ENCODE data around the gene PGM2. TPM values are rescaled to one million over a fixed set of nuclear protein-coding genes. Genes with fewer than 3 reads are reported as not detected.

The PGM2 gene
- total and polyA plus RNA-seq, 10 of the 15 experiments (the other 5 are each of a cell fraction or from before 2014, with no cell fraction given) = 11.9 to 41.7 (median 37.1) TPM

DNA sequence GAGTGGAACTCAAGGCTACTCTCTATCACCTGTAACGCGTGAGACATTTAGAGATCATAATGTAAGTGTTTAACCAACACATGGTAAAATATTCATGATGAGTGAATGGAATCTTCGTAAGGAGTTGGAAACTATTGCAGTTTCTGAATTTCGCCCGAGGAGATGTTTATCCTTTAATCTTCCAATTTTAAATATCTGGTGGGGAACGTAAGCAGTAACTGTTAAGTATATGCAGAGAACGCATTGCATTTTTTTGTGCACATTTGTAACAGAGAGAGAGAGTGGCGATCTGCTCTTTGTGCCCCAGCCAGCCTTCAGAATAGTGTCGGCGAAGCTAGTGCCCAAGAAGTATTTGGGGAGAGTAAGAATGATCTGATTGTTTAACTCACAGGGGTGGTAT is 9.8 kb downstream of the PGM2 start (continued):
- TF ChIP-seq, protein P1, sequence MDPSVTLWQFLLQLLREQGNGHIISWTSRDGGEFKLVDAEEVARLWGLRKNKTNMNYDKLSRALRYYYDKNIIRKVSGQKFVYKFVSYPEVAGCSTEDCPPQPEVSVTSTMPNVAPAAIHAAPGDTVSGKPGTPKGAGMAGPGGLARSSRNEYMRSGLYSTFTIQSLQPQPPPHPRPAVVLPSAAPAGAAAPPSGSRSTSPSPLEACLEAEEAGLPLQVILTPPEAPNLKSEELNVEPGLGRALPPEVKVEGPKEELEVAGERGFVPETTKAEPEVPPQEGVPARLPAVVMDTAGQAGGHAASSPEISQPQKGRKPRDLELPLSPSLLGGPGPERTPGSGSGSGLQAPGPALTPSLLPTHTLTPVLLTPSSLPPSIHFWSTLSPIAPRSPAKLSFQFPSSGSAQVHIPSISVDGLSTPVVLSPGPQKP (IDR thresholded peaks at IDR 0.05; ENCODE audit: low read depth, low read length) = no peak
- TF ChIP-seq, protein P2, sequence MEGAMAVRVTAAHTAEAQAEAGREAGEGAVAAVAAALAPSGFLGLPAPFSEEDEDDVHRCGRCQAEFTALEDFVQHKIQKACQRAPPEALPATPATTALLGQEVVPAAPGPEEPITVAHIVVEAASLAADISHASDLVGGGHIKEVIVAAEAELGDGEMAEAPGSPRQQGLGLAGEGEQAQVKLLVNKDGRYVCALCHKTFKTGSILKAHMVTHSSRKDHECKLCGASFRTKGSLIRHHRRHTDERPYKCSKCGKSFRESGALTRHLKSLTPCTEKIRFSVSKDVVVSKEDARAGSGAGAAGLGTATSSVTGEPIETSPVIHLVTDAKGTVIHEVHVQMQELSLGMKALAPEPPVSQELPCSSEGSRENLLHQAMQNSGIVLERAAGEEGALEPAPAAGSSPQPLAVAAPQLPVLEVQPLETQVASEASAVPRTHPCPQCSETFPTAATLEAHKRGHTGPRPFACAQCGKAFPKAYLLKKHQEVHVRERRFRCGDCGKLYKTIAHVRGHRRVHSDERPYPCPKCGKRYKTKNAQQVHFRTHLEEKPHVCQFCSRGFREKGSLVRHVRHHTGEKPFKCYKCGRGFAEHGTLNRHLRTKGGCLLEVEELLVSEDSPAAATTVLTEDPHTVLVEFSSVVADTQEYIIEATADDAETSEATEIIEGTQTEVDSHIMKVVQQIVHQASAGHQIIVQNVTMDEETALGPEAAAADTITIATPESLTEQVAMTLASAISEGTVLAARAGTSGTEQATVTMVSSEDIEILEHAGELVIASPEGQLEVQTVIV (IDR thresholded peaks at IDR 0.05; ENCODE audit: borderline replicate concordance, partially characterized antibody) = no peak
- no peak for TF ChIP-seq CHD2 (IDR thresholded peaks at IDR 0.05; ENCODE audit: borderline replicate concordance, low read depth, low read length)

DNA sequence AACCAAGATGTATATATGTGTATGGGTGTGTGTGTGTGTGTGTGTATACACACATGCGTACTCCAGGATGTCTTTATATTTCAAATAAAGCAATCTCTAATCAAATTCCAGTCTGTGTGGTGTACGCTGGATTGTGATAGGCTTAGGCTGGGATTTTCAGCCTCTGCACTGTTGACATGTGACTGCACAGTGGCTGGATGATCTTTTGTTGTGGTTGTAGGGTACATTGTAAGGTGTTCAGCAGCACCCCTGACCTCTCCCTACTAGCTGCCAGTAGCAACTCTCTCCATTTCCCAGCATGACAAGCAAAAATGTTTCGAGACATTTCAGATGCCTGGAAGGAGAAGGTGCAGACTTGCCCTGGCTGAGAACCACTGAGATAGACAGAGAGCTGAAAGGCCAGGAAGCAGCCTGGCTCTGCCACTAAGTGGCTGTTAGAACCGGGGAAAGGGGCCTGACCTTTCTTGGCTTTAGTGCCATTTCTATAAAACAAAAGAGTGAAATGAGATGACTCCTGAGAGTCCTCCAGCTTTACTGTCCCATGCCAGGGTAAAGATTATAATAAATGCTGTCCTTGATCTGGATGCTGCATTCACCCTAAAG is 10.5 kb downstream of the PGM2 start:
- WGBS (ENCODE audit: insufficient coverage, insufficient replicate concordance, low lambda C conversion rate, missing lambda C conversion rate) = 96% methylated on average over 4 of the region's 4 CpGs
- ChIA-PET POLR2A (no interaction called here), CTCF (interaction anchor here (1.3 kb wide), 1 partner anchor 11 kb away, joined by 4 read pairs; no protein-coding TSS in a partner anchor), SMC1A (ENCODE audit: uncharacterized antibody, unreplicated experiment) (interaction anchor here (1.2 to 1.5 kb wide), 2 partner anchors 9 to 13 kb away, joined by 3 to 4 read pairs; no protein-coding TSS in a partner anchor), RAD21 (ENCODE audit: unreplicated experiment) (no interaction called here)
- H3K79me2 ChIP-seq (ENCODE audit: control insufficient read depth, insufficient read depth, low read length) = no peaks in the 10 kb centered on the region
- intact Hi-C loops (cut with micrococcal nuclease; ENCODE audit: unreplicated experiment) = no loop called here
- H4K20me1 ChIP-seq (ENCODE audit: control insufficient read depth, insufficient read depth) = no peaks in the 10 kb centered on the region
- no peak overlapping the region for H3K4me3 ChIP-seq
- H3K9me3 ChIP-seq (replicated peaks; ENCODE audit: control insufficient read depth, insufficient read depth, low read length) = no peaks in the 10 kb centered on the region
- ATAC-seq (peak; percentile 51), DNase-seq (ENCODE audit: low read depth, low spot score) (no peak), FAIRE-seq (no peak)
- no peak overlapping the region for H3K27ac ChIP-seq (ENCODE audit: control insufficient read depth, insufficient read depth)
- BruUV-seq (replicated peaks) = no TSS peak
- peaks cover 5% of the 10 kb centered on the region; the same call in 1 of the 2 replicates for H3K4me1 ChIP-seq (ENCODE audit: control insufficient read depth, insufficient read depth, low read length)
- no peak overlapping the region for H2AFZ ChIP-seq (ENCODE audit: control insufficient read depth, low read depth, low read length)
- H3K4me2 ChIP-seq (ENCODE audit: control insufficient read depth, insufficient read depth) = no peak overlapping the region; the same call in 1 of the 2 replicates
- in situ Hi-C loops (cut with MboI) = no loop called here
- no peaks in the 10 kb centered on the region for H3K27me3 ChIP-seq (replicated peaks in 1 of 2; ENCODE audit: control insufficient read depth in 2 of 2, insufficient read depth in 2 of 2, low read length in 1 of 2)
- H3K36me3 ChIP-seq (ENCODE audit: control insufficient read depth in 2 of 2, insufficient read depth in 2 of 2, low read length in 1 of 2) = peaks cover 9 to 21% of the 10 kb centered on the region in 2 experiments
- no peak overlapping the region for H3K9ac ChIP-seq (ENCODE audit: control insufficient read depth, insufficient read depth, low read length)
- TF ChIP-seq, protein P3, sequence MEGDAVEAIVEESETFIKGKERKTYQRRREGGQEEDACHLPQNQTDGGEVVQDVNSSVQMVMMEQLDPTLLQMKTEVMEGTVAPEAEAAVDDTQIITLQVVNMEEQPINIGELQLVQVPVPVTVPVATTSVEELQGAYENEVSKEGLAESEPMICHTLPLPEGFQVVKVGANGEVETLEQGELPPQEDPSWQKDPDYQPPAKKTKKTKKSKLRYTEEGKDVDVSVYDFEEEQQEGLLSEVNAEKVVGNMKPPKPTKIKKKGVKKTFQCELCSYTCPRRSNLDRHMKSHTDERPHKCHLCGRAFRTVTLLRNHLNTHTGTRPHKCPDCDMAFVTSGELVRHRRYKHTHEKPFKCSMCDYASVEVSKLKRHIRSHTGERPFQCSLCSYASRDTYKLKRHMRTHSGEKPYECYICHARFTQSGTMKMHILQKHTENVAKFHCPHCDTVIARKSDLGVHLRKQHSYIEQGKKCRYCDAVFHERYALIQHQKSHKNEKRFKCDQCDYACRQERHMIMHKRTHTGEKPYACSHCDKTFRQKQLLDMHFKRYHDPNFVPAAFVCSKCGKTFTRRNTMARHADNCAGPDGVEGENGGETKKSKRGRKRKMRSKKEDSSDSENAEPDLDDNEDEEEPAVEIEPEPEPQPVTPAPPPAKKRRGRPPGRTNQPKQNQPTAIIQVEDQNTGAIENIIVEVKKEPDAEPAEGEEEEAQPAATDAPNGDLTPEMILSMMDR (IDR thresholded peaks at IDR 0.05 in 2 of 3, conservative IDR thresholded peaks at IDR 0.05 in 1 of 3; ENCODE audit: control insufficient read depth in 2 of 3, extremely low read depth in 1 of 3, insufficient read depth in 1 of 3, low read depth in 3 of 3, low read length in 3 of 3) = no peak
- TF ChIP-seq, protein P2 (IDR thresholded peaks at IDR 0.05; ENCODE audit: borderline replicate concordance, partially characterized antibody) = no peak
- TF ChIP-seq, protein P4, sequence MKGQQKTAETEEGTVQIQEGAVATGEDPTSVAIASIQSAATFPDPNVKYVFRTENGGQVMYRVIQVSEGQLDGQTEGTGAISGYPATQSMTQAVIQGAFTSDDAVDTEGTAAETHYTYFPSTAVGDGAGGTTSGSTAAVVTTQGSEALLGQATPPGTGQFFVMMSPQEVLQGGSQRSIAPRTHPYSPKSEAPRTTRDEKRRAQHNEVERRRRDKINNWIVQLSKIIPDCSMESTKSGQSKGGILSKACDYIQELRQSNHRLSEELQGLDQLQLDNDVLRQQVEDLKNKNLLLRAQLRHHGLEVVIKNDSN (IDR thresholded peaks at IDR 0.05; ENCODE audit: borderline replicate concordance, extremely low read length, insufficient read depth, low read depth, low read length) = no peak
- TF ChIP-seq MEF2B (IDR thresholded peaks at IDR 0.05; ENCODE audit: partially characterized antibody, poor library complexity, severe bottlenecking) = no peak
- no peak for TF ChIP-seq NR2C1 (IDR thresholded peaks at IDR 0.05)
- TF ChIP-seq ZSCAN29 (IDR thresholded peaks at IDR 0.05) = no peak
- no peak for TF ChIP-seq SMAD1 (IDR thresholded peaks at IDR 0.05; ENCODE audit: low read depth, partially characterized antibody)
- TF ChIP-seq STAT3 (IDR thresholded peaks at IDR 0.05; ENCODE audit: low read depth, low read length) = no peak
